Heart left ventricle (tissue), 16 donors: ENCODE results near the gene PDZD4. TPM values are rescaled to one million over a fixed set of nuclear protein-coding genes. Genes with fewer than 3 reads are reported as not detected.

Experiments used
- ATAC-seq, 4 donors: fragments of 200-7000 bp; cut with Tn5 transposase; one replicate each; pipeline ENCODE4 v1.9.1; 2020 to 2022; ENCODE audit warnings: moderate library complexity in 4 of 4, mild to moderate bottlenecking in 3 of 4, moderate number of reproducible peaks in 1 of 4
- DNase-seq, 5 donors: peaks; one replicate each; pipeline ENCODE4 v3.0.0-alpha.2; 2020
- H3K27ac ChIP-seq, 12 donors: fragments of 200-600 bp; sonication (generic) in 4 of 12; one replicate each; pipeline versions ENCODE4 v1.5.0 to v1.8.0; 2016 to 2022; ENCODE audit warnings: mild to moderate bottlenecking in 2 of 12
- H3K27me3 ChIP-seq, 9 donors: fragments of 200-600 bp; sonication (generic) in 2 of 9; one replicate each; pipeline versions ENCODE4 v1.5.1 to v1.8.0; 2016 to 2022; ENCODE audit warnings: mild to moderate bottlenecking in 3 of 9
- H3K36me3 ChIP-seq, 9 donors: fragments of 200-600 bp; sonication (generic) in 2 of 9; one replicate each; pipeline versions ENCODE4 v1.5.0 to v1.8.0; 2018 to 2022; ENCODE audit warnings: mild to moderate bottlenecking in 2 of 9
- H3K4me1 ChIP-seq, 12 donors: fragments of 200-600 bp; sonication (generic) in 4 of 12; one replicate each; pipeline versions ENCODE4 v1.5.0 to v1.8.0; 2016 to 2022; ENCODE audit warnings: mild to moderate bottlenecking in 3 of 12
- H3K4me3 ChIP-seq, 12 donors: fragments of 200-600 bp; sonication (generic) in 4 of 12; one replicate each; pipeline versions ENCODE4 v1.5.0 to v1.8.0; 2017 to 2022; ENCODE audit warnings: mild to moderate bottlenecking in 9 of 12, moderate library complexity in 4 of 12
- H3K9me3 ChIP-seq, 12 donors: fragments of 200-600 bp; sonication (generic) in 4 of 12; one replicate each; pipeline versions ENCODE4 v1.5.0 to v1.8.0; 2016 to 2022; ENCODE audit warnings: mild to moderate bottlenecking in 1 of 12
- POLR2A ChIP-seq, 2 donors: fragments of 450-650 bp; IDR thresholded peaks; one replicate each; pipeline ENCODE4 v1.6.1; 2017; ENCODE audit warnings: antibody characterized with exemption in 2 of 2, mild to moderate bottlenecking in 2 of 2, moderate library complexity in 2 of 2
- WGBS, 4 donors: extraction: QIAGEN DNeasy Blood & Tissue Kit in 2 of 4; methylation state at CpG; one replicate each; pipeline versions ENCODE4 v1.1.5 to v1.1.7; 2013 to 2018; 5-methylcytosine and 5-hydroxymethylcytosine counted together
- intact Hi-C, 10 donors: fragments of 100-400 bp; cut with DNase I; formaldehyde crosslinking; loops; one replicate each; pipeline versions ENCODE4 v1.11.1 to v1.14.2; 2022
- polyA plus RNA-seq, 2 donors: library from polyadenylated mRNA; stranded (reverse); fragments of 200-250 nt; gene quantifications; one replicate each; pipeline ENCODE4 v1.2.3, GENCODE V29; 2013
- total RNA-seq, 9 donors: library from RNA; depleted of rRNA in 2 of 9; stranded (reverse); fragments of >200 nt in 2 of 9; fragmentation: NEBNext Ultra II Directional in 3 of 9; extraction: Animal tissue kit (Norgen Biotek cat#: 25700) in 3 of 9; gene quantifications; one replicate each; pipeline versions ENCODE4 v1.1.0 to v1.2.4, GENCODE V29; 2016 to 2023
- TF ChIP-seq, protein P1 (sequence below), 12 donors: fragments of 200-600 bp; sonication (generic) in 4 of 12; IDR thresholded peaks; one replicate each; pipeline versions ENCODE4 v1.5.0 to v1.8.0; 2018 to 2022; ENCODE audit warnings: antibody characterized with exemption in 12 of 12, mild to moderate bottlenecking in 5 of 12
- donor health status: ischemic (EF 13 %, LVEDD 7.1; RV severe dilation, severe dysfunction).
- donor health status: healthy with polysubstance abuse.
- donor health status: DM: no; HTN: yes; CAD: no.
- donor health status: DM: no; HTN: no; CAD: no.
- donor health status: ischemic (EF 25% LVEDD 6.9; RV normal size, moderate dysfunction).
- donor health status: ischemic (EF 25% LVEDD 5.7; RV mildly dilated, moderate dysfunction).
- donor health status: healthy.
- donor health status: DM: yes; HTN: yes; CAD: no.
- donor health status: ischemic (EF 35%, LVEDD 5.7; RV mildly dilated, moderate dysfunction).
- donor health status: nonischemic (EF 11% LVEDD 7.7; RV severe dilation, severe dysfunction).
- donor health status: DM: yes; HTN: yes; CAD: no.
- donor health status: PGD.
- donor health status: ischemic (EF 29% LVEDD 5.4; RV normal size, mild dysfunction).
- donor health status: nonischemic (EF 23%, LVEDD 6.1; RV moderate dilation, normal function).

PDZD4 gene
- total and polyA plus RNA-seq, 11 donors, result 1.7 to 4.0 (median 2.4) TPM

DNA sequence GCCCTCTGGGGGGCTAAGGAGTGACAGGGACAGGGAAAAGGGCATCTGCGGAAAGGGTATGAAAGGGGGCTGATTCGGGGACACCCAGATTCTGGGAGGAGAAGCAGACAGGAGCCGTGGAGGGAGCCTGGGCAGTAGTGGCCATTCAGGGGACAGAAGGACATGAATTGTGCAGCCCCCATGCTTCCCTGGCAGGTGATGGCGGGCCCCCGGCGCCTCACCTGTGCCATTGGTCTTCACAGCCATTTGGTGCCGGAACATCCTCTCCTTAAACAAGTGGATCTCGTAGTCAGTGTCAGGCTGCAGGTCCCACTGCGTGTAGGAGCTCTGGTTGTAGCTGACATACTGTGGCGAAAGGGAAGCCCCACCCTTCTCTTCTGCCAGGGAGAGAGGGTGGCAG is 33.8 kb upstream of the PDZD4 start:
- WGBS, 4 donors, result 83 to 91% (median 86%) methylated on average over 10 of the region's 10 CpGs
- TF ChIP-seq, protein P1, sequence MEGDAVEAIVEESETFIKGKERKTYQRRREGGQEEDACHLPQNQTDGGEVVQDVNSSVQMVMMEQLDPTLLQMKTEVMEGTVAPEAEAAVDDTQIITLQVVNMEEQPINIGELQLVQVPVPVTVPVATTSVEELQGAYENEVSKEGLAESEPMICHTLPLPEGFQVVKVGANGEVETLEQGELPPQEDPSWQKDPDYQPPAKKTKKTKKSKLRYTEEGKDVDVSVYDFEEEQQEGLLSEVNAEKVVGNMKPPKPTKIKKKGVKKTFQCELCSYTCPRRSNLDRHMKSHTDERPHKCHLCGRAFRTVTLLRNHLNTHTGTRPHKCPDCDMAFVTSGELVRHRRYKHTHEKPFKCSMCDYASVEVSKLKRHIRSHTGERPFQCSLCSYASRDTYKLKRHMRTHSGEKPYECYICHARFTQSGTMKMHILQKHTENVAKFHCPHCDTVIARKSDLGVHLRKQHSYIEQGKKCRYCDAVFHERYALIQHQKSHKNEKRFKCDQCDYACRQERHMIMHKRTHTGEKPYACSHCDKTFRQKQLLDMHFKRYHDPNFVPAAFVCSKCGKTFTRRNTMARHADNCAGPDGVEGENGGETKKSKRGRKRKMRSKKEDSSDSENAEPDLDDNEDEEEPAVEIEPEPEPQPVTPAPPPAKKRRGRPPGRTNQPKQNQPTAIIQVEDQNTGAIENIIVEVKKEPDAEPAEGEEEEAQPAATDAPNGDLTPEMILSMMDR (IDR thresholded peaks at IDR 0.05), result no peak
- TF ChIP-seq POLR2A (IDR thresholded peaks at IDR 0.05), result no peak
- Histone ChIP-seq H3K27ac (no peak overlapping the region), H3K9me3 (no peaks in the 10 kb centered on the region), H3K4me3 (no peak overlapping the region), H3K36me3 (no peaks in the 10 kb centered on the region), H3K27me3 (peaks cover 0 to 25% (median 0%) of the 10 kb centered on the region in 9 donors), H3K4me1 (no peaks in the 10 kb centered on the region)
- no peak for ATAC-seq
- no peak for DNase-seq
- intact Hi-C loops, result no loop called here

- no peaks in the 10 kb centered on the region for H3K9me3 ChIP-seq
- TF ChIP-seq POLR2A (IDR thresholded peaks at IDR 0.05), result no peak
- TF ChIP-seq, protein P1 (IDR thresholded peaks at IDR 0.05), result no peak
These were observed 33.1 kb upstream of the PDZD4 start for GRCh38 chrX:153863251-153863991.

DNA sequence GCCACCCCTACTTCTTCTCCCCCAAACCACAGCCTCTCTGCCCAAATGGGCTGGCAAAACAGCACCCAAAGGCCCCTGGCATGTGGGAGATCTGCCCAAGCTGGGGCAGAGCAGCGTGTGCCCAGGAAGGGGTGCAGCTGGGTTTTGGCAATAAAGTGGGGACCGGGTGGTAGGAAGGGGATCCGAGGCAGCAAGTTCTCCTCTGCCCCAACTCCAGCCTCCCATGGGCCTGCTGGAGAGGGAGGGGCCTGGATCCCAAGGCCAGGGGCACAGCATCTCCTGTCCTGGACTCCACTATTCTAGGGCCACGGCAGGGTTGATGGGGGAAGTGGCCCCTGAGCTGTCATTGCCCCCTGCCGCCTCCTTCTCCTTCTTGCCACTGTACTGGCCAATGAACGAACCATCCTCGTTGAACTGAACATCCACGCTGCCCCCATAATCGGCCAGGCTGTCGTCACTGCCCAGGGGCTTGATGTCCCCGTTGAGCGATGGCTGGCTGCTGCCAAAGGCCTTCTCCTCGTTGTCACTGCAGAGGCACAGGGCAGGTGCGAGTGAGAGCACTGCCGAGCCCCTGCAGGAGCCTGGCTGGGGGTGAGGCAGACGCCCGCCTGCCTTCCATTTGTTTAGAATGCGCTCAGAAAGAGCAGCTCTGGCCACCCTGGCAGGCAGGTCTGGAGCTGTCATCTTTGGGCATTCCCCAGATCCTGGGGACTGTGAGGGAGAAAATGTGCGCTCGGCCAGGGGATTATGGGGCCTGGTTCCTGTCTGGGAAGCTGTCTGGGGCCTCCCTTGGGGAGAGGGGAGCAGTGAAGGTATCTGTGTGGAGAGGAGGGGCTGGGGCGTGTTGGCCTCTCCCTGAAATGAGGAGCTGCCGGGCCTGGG is 32.3 kb upstream of the PDZD4 start:
- no peak for TF ChIP-seq POLR2A (IDR thresholded peaks at IDR 0.05)
- TF ChIP-seq, protein P1 (IDR thresholded peaks at IDR 0.05), result no peak
- DNase-seq, result no peak
- Histone ChIP-seq H3K4me1 (no peaks in the 10 kb centered on the region), H3K4me3 (no peak overlapping the region), H3K36me3 (no peaks in the 10 kb centered on the region), H3K27me3 (peaks cover 0 to 37% (median 0%) of the 10 kb centered on the region in 9 donors), H3K27ac (no peak overlapping the region), H3K9me3 (no peaks in the 10 kb centered on the region)
- 45 to 72% (median 63%) methylated on average over 14 to 22 of the region's 22 CpGs for WGBS, 4 donors
- no peak for ATAC-seq
- intact Hi-C loops, result no loop called here

More at GRCh38 chrX:153863251-153863991, 33.1 kb upstream of the PDZD4 start:
- Histone ChIP-seq H3K36me3 (no peaks in the 10 kb centered on the region), H3K4me1 (no peaks in the 10 kb centered on the region), H3K4me3 (no peak overlapping the region), H3K27me3 (peaks cover 0 to 31% (median 0%) of the 10 kb centered on the region in 9 donors), H3K27ac (no peak overlapping the region)
- DNase-seq (no peak), ATAC-seq (no peak)
- 70 to 75% (median 73%) methylated on average over 20 to 28 of the region's 28 CpGs for WGBS, 4 donors
- intact Hi-C loops, result no loop called here

GRCh38 chrX:153861733-153862310 is 31.5 kb upstream of the PDZD4 start:
- no peaks in the 10 kb centered on the region for H3K9me3 ChIP-seq
- no peak for TF ChIP-seq POLR2A (IDR thresholded peaks at IDR 0.05)
- TF ChIP-seq, protein P1 (IDR thresholded peaks at IDR 0.05), result no peak
- no peaks in the 10 kb centered on the region for H3K36me3 ChIP-seq
- WGBS, 4 donors, result 69 to 77% (median 73%) methylated on average over 18 to 21 of the region's 21 CpGs
- intact Hi-C loops, result no loop called here
- no peak overlapping the region for H3K27ac ChIP-seq
- DNase-seq (no peak), ATAC-seq (no peak)
- H3K4me3 ChIP-seq, result no peak overlapping the region
- peaks cover 0 to 38% (median 0%) of the 10 kb centered on the region in 9 donors for H3K27me3 ChIP-seq
- H3K4me1 ChIP-seq, result no peaks in the 10 kb centered on the region
